Stomach (tissue), 4 donors: ENCODE measurements around the gene CCDC158.

Source experiments
- POLR2A ChIP-seq, 4 donors: fragments of 450-650 bp; IDR thresholded peaks; one replicate each; pipeline ENCODE4 v1.6.1; 2016; ENCODE audit warnings: antibody characterized with exemption in 4 of 4, control low read depth in 2 of 4, mild to moderate bottlenecking in 1 of 4, moderate library complexity in 1 of 4
- POLR2AphosphoS5 ChIP-seq, 3 donors: sonication (generic); formaldehyde crosslinking; IDR thresholded peaks; one replicate each; pipeline ENCODE4 v1.6.1; 2016; ENCODE audit warnings: antibody characterized with exemption in 3 of 3

- TF ChIP-seq POLR2AphosphoS5 (IDR thresholded peaks at IDR 0.05) (no peak), POLR2A (IDR thresholded peaks at IDR 0.05) (no peak)
These were observed 143.3 kb downstream of the CCDC158 start for GRCh38 chr4:76277667-76278066.
